Measurements from ENCODE around the gene CNIH3. TPM values are rescaled to one million over a fixed set of nuclear protein-coding genes. Genes with fewer than 3 reads are reported as not detected.

The CNIH3 gene
- total RNA-seq, 1 experiment from 2014 or later, result 4.2 TPM

DNA sequence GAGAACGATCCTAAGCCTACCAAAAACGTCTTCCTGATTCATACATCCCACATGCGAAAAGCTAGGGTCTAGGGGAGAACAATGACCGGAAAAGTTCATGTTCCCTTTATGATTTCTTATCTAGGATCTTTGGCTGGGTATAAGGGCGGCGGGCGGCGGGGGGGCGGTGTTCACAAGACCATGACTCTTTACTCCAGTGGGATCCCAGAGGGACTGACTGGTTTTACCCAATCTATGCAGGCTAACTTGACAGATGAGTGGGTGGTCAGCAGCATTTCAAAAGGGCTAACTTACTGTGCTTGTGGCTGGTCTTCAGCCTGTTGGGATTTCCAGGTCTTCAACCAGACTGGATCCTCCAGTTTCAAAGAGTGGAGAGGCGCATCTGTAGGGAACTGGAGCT is 40.3 kb downstream of the CNIH3 start:
- Histone ChIP-seq H2AFZ (ENCODE audit: low read length) (no peak overlapping the region), H3K9me3 (ENCODE audit: control insufficient read depth, low read depth, low read length) (no peaks in the 10 kb centered on the region), H2BK12ac (ENCODE audit: insufficient read length, low read depth, low read length) (no peak overlapping the region), H3K23ac (ENCODE audit: insufficient read length, low read depth, low read length) (no peak overlapping the region), H3K27me3 (ENCODE audit: insufficient read depth, low read length) (no peaks in the 10 kb centered on the region), H3K79me2 (ENCODE audit: insufficient read depth, low read length) (no peaks in the 10 kb centered on the region), H2BK5ac (ENCODE audit: insufficient read length, low read length) (no peak overlapping the region), H3K27ac (ENCODE audit: insufficient read length, low read depth, low read length) (no peak overlapping the region), H2BK20ac (ENCODE audit: low read depth, low read length, poor library complexity, severe bottlenecking) (no peak overlapping the region), H3T11ph (ENCODE audit: low read length) (no peak overlapping the region), H2AK5ac (ENCODE audit: insufficient read length, low read length) (no peak overlapping the region), H3K79me1 (ENCODE audit: insufficient read depth, low read depth, low read length, poor library complexity, severe bottlenecking) (no peaks in the 10 kb centered on the region), H4K8ac (replicated peaks; ENCODE audit: insufficient read length, low read depth, low read length) (no peak overlapping the region), H4K91ac (ENCODE audit: insufficient read length, low read depth, low read length) (no peak overlapping the region), H3K4me2 (ENCODE audit: insufficient read depth, insufficient read length, low read length) (no peak overlapping the region), H3K4me1 (ENCODE audit: insufficient read depth, low read length) (no peaks in the 10 kb centered on the region), H4K5ac (ENCODE audit: insufficient read length, low read depth, low read length) (no peak overlapping the region), H3K56ac (ENCODE audit: insufficient read length, low read depth, low read length) (no peak overlapping the region), H3K23me2 (ENCODE audit: insufficient read length, low read depth, low read length, poor library complexity, severe bottlenecking) (no peaks in the 10 kb centered on the region), H3K9ac (ENCODE audit: extremely low read depth, insufficient read length, low read length) (no peak overlapping the region), H3K18ac (ENCODE audit: insufficient read length, low read depth, low read length) (no peak overlapping the region), H3K4ac (ENCODE audit: low read depth, low read length) (no peak overlapping the region), H4K20me1 (ENCODE audit: control insufficient read depth, insufficient read depth, insufficient read length) (no peaks in the 10 kb centered on the region), H3K14ac (ENCODE audit: insufficient read depth, low read length) (no peak overlapping the region), H2BK120ac (ENCODE audit: low read depth, low read length, poor library complexity, severe bottlenecking) (no peak overlapping the region), H2BK15ac (ENCODE audit: low read depth, low read length) (no peak overlapping the region)
- Mint-ChIP-seq H3K4me1 (no peaks in the 10 kb centered on the region), H3K36me3 (ENCODE audit: insufficient read depth in 1 of 3, low read depth in 3 of 3) (no peaks in the 10 kb centered on the region), H3K27me3 (ENCODE audit: low read depth) (peaks cover 6% of the 10 kb centered on the region), H3K27ac (no peak overlapping the region; a peak in 1 of 7 replicates), H3K4me3 (no peak overlapping the region), H3K9me3 (no peaks in the 10 kb centered on the region; a peak in 1 of 5 replicates)
- TF ChIP-seq, protein P1, sequence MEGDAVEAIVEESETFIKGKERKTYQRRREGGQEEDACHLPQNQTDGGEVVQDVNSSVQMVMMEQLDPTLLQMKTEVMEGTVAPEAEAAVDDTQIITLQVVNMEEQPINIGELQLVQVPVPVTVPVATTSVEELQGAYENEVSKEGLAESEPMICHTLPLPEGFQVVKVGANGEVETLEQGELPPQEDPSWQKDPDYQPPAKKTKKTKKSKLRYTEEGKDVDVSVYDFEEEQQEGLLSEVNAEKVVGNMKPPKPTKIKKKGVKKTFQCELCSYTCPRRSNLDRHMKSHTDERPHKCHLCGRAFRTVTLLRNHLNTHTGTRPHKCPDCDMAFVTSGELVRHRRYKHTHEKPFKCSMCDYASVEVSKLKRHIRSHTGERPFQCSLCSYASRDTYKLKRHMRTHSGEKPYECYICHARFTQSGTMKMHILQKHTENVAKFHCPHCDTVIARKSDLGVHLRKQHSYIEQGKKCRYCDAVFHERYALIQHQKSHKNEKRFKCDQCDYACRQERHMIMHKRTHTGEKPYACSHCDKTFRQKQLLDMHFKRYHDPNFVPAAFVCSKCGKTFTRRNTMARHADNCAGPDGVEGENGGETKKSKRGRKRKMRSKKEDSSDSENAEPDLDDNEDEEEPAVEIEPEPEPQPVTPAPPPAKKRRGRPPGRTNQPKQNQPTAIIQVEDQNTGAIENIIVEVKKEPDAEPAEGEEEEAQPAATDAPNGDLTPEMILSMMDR (conservative IDR thresholded peaks at IDR 0.05), result no peak
- WGBS (ENCODE audit: extremely low coverage, insufficient read length, low lambda C conversion rate), result no CpG with 5 or more reads among the region's 10 CpGs
- no peak for DNase-seq
